A673 (cell line): ENCODE measurements around the gene MICAL2.

Experiments used
- CTCF ChIP-seq: fragments of 300-800, 200-600 bp; sonication (generic); conservative IDR thresholded peaks from 2 replicates; pipeline ENCODE4 v1.5.1; 2017; ENCODE audit warnings: low read depth, mild to moderate bottlenecking, antibody characterized with exemption, low read length, moderate library complexity, mixed read lengths
- EZH2 ChIP-seq: fragments of 200-600 bp; sonication (generic); IDR thresholded peaks from 2 replicates; pipeline ENCODE4 v1.6.1; 2017; ENCODE audit warnings: borderline replicate concordance, low read depth, mild to moderate bottlenecking, mixed read lengths, antibody characterized with exemption, low read length; ENCODE audit not compliant: poor library complexity, severe bottlenecking

DNA sequence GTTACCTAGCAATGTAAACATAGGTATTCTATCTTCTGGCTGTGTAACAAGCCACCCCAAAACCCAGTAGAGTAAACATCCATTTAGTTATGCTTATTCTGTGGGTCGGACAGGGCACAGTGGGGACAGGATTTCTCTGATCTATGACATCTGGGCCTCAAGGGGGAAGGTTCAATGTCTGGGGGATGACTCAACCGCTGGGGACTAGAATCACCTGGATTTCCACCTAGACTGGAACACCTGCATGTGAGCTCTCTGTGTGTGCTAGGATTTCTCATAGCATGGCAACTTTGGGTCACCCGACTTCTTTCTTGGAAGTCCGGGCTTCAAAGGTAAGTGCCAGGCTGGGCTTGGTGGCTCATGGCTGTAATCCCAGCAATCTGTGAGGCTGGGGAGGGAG lies 36.5 kb upstream of the MICAL2 start:
- TF ChIP-seq CTCF (no peak), EZH2 (no peak)
